CD4-positive, alpha-beta T cell treated with Interleukin-6 at 100 ng/mL for 8 hours (primary cell): Measurements from ENCODE around the gene HMX1.

Experiments used
- DNase-seq: peaks from one replicate; pipeline ENCODE4 v3.0.0-alpha.2; 2020; ENCODE audit warnings: mixed read lengths, low spot score

HMX1 gene

DNA sequence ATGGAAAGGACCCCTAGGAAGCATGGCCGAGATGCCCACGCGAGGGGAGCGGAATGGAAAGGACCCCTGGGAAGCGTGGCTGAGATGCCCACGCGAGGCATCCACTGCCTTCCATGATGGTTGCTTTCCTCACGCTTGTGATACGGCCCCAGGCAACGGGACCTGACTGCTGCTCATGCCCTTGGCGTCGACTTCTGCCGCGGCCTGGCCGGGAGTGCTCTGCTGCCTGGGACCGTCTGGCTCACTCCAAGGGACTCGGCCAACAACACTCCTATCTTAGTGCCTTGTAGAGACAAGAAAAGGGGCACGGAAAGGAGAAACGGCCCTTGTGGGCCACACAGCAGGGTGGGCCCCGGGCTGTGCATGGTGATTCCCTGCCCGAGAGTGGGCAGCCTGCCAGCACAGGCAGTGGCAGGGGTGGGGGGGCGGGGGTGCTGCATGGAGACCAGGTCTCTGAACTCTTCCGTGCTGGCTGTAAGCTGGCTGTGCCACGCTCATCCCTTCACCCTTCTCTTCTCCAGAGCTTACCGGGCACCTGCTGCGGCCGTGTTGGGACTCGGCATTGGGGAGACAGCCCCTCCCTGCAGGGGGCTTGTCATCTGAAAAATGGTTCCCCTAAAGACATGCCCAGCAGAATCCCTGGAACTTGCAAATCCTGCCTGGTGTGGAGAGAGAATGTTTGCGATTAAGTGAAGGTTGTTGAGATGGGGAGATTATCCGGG, 38.6 kb upstream of the HMX1 start:
- DNase-seq: no peak

DNA sequence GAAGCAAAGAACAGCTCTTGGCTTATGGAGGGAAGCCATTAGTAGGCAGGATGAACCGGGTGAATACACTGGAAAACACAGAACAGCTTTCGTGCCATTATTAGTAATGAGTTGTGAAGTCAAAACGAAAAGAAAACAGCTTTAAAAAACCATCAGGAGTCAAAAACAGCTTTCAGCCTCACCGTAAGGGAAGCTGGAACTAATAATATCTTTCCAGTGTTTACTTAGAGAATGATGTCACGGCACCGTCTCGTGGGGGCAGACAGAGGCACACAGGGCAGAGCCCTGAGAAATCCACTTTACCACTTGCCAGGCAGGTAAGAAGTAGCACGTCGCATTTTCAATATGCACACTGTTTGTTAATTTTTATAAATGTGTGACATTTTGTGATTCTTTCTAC, 37.9 kb upstream of the HMX1 start:
- no peak for DNase-seq

DNA sequence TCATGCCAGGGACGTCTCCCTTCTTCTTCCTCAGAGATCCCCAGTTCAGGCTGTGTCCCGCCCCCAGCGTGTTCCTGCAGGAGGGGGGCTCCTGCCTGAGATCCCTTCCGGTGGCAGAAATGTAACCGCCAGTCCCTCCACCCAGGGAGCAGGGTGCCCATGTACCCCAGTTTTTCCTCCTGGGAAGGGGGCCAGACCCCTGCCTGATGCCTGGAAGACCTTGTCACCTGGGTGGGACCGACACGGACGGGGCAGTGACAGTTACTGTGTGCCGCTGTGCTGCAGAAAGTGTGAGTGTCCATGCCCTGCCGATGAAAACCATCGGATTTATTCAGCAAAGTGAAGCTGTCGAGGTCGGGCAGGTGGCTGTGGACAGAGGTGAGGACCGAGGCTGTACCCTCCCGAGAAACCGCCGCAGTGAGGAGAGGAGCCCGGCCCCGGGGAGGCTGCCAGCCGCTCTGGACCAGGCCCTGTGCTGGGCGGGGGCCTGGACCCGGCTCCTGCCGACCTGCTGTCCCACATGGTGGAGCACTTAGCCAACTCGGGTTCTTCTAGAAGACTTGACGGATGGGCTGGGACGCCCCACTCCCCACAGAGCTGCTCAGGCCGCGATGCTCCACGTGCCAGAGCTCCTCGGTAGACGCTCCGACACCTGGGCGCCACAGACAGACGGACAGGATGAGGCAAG, 36.7 kb upstream of the HMX1 start:
- DNase-seq: no peak

DNA sequence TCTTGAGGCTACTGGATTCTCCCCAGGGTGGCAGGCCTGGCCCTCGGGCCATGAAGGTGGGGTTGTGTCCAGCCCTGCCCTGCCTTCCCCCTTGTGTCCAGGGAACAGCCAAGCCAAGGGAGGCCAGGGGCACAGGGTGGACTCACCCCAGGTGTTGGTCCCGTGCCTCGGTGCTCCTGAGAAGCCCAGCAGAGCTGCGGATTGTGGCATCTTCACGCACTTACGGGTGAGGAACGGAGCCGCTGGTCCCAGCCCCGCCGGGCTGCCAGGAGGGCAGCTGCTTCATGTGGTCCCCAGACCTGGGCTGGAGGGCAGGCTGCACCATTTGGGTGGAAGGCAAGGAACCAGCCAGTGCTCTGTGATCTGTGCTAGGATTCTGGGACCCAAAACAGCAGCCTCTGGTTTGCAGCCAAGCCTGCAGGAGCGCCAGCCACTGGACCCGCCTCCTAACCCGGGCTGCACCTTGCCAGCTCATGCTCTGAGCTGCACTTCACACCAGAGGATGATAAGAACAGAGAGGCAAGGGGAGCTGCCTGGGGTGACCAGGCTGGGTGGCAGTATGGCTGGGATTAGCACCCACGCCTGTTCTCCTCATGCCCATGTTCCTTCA, 36.1 kb upstream of the HMX1 start:
- DNase-seq: no peak

DNA sequence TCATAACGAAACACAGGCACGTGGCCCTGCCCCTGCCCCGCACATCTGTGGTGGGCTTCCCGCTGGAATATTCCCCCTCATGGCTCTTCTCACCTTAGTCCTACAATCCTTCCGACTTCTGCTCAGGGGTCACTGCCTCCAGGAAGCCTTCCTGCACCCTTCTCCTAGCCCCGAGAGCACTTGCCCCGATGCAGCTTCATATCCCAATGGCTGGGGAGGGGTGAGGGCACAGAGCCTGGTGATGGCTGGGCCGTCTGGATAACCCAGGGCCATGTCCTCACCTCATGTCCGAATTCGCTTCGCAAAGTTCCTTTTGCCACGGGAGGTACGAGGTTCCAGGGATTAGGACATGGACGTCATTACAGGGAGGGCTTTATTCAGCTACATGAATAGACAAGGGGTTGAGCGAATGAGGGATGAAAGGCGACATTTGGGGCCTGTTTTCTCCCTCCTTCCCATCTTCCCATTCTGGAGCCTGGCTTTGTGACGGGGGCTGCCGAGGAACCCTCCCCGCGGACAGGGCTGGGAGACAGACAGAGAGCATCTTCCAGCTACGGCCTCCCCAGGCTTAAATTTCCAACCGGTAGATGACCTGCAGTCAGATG, 35.5 kb upstream of the HMX1 start:
- DNase-seq: no peak

DNA sequence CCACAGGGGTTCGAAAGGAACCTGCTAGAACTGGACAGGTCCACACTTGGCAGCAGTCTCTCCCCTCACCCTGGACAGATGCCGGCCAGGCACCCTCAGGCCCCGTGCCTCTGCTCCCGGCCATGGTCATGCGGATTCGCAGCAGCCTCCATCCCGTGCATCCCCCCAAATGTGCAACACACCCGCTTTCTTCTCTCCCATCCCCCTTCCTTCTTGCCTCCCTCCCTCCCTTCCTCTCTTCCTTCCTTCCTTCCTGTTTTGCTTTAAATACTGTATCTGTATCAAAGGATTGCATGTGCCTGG, 35.0 kb upstream of the HMX1 start:
- DNase-seq: no peak

DNA sequence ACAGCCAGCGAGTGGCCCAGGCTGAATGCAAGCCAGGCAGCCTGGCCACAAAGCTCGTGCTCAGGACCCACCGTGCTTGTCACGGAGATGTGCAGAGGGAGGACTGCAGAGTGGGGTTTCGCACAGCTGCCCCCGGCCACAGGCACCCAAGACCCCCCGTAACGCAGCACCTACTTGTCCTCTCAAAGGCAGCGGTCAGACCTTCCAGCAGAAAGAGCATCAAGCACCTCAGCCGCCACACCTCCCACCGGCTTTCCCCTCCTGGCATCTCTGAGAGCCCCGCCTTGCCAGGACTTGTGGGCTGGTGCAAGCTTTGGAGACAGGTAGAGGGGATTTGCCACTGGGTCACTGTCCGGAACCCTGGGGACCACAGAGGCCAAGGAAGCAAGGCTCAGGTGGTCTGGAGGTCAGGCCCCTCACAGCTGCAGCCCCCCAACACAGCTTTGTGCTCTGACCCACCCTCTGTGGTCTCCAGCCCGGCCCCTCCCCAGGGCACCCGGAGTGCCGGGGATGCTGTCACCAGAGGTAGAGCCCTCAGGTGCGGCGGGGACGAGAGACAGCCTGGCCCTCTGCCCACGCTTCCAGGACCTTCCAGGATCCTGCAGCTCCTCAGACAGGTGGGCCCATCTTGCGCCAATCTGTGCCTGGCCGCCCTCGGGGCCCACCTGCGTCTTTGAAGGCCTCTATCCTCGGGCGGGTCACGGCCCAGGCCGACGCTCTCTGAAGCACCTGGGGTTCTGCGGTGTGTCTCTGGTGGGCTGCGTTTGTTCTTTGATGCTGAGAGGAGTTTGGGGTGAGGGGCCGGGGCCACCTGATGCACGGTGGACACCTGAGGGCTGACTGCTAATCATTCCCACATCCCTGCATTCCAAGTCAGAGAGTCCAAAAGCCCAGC, 34.4 kb upstream of the HMX1 start:
- no peak for DNase-seq

DNA sequence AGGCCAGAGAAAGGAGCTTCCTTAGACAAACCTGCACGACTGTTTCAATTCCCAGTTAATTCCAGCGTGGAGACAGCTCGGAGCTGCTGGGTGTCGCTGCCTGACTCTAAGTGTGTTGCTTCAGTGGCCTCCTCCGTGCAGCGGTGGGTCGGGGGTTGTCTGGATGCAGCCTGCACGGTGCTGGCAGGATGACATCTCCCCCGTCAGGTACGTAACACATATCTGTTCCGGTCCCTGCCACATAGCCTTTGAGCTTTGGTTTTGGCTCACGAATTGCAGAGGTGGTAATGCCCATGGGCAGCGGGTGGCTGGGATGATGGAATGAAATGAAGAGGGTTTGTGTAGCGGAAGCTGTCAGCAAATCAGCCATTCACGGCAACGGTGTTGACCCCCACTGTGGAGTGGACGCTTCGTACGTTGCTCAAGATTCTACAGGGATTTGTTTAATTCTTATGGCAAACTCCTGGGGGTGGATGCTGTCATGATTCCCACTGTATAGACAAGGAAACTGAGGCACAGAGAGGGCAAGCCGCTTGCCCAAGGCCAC, 33.7 kb upstream of the HMX1 start:
- DNase-seq: no peak

DNA sequence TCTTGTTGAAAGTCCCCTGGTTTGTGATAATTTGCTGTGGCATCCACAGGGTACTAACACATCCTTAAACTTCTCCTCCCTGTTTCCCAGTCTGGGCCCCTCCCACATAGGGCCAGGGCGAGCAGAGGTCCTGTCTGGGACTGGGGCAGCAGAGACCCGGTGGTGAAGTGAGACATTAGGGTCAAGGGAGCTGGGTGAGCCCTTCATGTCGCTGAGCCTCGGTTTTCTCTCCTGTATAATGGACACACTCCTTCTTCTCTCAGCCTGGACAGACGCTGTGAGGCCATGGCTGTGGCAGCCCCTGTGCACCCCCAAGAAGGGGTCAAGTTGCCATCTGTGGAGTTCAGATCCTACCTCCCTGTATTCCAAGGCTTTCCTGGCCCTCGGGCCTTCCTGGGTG, 33.0 kb upstream of the HMX1 start:
- DNase-seq: no peak

DNA sequence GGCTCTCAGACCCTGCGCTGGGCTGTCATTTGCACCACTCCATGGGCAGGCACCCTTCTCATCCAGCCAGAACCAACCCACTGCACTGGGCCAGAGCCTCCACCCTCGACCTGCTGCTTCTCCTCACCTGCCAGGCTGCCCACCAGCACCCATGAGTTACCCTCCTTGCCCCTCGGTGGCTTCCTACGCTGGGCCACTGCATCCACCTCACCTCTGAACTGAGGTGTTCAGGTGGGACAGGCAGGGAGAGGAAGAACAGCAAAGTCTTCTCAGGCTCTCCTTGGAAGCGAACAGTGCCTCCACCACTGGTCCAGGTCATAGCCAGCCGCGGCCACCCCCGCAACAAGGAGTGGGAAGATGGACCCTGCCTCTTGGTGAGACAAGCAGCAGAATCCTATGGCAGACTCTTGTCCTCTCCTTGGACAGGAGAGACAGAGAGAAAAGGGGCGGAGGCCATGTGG, 32.4 kb upstream of the HMX1 start:
- no peak for DNase-seq

DNA sequence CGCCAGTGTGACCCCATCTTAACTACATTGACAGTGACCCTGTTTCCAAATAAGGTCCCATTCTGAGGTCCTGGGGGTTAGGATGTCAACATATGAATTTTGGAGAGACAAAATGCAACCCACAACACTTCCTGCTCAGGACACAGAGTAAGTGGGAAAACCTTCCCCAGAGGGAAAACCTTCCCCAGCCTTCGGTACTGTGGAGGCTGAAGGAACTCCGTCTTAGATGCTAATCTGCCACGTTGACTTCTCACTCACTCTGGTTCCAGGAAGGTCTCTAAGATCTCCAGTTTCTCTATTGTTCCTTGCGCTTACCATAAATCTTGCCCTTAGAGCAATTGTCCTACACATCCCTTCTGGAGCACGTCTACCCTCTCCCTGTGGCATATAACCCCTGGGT, 29.7 kb upstream of the HMX1 start:
- no peak for DNase-seq

DNA sequence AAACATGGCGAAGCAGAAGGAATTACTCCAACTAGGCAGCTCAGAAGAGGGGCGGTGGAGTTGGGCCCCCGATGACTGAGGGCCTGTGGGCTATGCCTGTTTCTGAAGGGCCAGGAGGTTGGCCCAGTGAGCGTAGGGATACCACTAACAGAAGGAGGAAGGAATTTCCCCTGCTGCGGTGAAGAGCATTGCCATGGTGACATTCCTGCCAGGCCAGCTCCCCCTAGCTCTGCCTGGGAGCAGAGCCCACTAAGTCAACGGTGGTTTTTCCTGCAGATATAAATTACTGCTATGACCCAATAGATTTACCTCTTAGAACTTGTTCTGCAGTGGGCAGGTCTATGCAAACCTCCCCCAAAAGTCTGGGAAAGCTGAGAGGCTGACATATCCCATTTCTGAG, 28.9 kb upstream of the HMX1 start:
- no peak for DNase-seq

DNA sequence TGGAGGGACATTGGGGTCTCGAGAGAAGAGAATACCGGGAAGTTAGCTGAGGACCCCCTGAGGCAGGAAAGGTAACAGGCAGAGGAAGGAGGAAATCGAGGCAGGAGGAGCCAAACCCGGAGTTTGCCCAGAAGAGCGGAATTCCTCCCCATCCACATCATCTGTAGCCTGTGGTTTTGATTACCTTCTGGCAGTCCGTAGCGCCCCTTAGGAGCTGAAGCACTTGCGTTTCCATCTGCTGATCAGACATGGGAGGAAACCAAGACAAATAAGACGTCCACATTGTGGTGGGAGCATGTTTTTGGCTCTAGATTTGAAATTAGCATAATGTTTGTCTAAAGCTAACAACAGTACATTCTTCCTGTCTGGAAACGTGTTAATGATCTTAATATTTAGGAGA, 26.8 kb upstream of the HMX1 start:
- no peak for DNase-seq

DNA sequence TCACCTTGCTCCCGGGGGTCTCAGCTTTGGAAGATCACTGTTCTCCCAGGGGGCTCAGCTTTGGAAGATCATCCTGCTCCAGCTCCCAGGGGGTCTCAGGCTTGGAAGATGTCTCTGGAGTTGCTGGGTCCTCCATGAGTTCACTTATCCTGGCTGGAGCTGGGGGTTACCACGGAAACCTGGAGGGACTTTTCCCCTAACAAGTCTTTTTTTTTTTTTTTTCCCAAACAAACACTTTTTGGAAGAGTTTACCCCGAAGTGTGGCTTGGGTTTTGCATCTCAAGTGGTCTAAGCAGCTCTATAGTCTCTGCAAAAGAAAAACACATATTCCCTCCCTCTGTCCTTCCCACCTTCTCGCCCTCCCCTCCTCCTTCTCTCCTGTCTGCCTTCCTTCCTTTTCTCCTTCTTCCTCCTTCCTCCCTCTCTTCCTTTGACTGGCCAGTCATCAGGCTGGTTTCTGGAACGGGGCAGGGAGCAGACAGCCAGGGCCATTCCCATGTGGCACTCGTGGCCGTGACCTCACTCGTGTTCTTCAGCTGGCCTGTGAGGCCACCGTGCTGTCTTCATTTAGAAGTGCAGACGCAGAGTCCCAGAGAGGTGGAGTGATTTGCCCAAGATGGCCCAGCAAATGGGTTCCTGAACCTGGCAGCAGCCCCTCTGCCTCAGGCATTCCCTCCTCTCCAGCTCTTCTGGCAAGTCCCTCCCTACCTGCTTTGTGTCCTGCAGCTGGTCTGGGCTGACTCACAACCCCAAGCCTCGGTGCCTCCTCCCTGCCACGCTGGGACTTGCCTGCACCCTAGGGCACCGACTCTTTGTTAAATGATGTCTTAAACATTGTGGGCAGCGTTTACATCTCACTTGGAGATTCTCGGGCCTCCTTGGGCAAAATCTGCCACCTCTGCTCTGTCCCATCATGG, 25.9 kb upstream of the HMX1 start:
- DNase-seq: no peak

DNA sequence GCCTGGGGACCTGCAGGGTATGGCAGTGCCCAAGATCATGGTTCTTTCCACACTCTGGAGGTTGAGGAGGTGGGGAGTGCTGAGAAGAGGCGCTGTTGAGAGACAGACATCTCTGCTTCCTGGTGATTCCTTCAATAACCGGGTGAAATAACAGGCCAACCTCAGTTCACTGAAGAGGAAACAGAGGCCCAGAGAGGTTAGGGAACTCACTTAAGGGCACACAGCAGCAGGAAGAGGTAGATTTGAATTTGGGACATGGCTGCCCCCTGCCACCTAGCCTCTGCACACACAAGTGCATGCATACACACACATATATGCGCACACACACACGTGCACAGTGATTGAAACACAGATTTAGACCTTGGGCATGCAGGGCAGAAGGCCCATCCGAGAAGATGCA, 24.9 kb upstream of the HMX1 start:
- DNase-seq: no peak

DNA sequence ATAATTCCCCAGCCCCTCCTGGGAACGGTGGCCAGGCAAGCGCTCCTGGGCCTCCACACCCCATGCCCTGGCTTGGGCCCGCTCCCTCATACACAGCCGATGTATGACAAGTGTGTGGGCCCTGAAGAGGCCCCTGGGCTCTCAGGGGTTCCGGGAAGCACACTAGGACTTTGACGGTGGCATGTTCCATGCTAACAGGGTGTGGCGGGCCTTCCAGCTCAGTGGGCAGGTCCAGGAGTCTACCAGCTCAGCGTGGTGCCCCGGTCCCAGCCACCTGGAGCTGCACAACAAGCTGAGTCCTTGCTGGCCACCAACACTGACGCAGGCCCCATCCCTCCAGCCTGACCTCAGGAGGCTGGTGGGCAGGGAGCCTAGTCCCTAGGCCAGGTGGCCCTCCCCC, 24.4 kb upstream of the HMX1 start:
- no peak for DNase-seq

DNA sequence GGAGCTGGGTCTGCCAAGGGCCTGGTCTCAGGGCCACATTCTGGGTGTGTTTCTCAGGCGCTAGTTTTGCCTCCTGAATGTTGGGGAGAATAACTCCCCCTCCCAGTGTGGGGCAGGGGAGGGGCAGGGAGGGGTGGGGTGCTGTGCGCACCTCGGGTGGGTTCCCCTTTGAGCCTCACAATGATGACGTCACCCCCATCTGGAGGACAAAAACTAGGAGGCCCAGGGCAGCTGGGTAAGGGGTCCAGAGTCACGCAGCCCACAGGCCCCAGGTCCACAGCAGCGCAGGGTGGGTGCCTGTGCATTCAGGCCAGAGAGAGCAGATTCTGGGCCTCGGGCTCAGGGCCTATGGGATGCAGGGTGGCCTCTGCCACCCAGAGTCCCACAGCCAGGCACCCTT, 23.7 kb upstream of the HMX1 start:
- no peak for DNase-seq

DNA sequence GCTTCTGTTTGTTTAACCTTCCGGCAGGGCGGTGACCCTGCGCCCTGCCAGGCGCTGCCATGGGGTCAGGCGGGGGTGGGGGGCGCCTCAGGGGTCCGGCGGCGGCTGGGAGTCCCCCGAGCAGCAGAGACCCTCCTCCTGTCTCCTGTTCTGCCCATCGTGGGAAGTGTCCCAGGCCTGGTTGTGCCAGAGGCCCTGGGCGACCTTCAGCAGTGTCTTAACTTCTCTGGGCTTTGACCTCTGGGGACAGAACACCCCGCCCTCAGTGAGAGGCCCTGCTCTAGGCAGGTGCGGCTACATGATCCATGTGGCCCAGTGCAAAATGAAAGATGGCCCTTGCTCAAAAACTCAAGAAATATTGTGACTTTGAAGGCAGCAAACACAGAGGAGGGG, 22.8 kb upstream of the HMX1 start:
- no peak for DNase-seq

DNA sequence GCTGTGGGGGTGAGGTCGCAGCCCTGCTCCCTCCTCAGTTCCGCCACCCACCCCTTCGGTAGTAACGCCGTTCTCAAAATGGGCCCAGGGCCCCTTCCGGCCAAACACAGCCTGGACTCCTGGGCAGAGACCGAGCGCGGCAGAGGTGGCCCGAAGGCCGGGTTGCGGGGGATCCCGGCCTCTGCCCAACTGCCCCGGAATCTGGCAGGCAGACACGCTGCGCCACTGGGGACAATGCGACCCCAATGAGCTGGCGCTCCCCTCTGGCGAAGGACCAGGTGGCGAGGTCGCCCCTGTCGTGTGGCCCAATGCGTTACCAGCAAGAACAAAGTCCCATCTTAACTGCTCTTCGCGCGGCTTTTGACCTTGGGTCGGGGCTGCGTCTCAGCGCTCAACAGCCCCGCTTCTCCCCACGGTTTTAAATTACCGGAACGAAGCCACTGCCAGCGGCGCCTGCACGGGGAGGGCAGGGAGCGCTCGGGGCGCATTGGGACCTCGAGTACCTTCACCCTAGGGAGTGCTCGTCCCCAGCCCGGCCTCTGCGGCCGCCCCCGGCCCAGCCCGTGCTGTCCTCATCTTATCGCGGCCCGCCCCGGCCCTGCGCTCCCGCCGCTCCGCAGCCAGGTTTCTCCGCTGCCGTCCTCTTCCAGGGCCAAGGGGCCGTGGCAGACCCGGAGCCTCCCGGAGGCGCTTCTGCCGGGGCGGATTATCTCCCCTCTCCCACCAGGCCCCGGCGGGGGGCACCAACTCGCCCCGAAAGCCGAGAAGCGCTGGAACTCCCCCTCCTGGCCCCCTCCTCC, 22.2 kb upstream of the HMX1 start:
- DNase-seq: no peak

DNA sequence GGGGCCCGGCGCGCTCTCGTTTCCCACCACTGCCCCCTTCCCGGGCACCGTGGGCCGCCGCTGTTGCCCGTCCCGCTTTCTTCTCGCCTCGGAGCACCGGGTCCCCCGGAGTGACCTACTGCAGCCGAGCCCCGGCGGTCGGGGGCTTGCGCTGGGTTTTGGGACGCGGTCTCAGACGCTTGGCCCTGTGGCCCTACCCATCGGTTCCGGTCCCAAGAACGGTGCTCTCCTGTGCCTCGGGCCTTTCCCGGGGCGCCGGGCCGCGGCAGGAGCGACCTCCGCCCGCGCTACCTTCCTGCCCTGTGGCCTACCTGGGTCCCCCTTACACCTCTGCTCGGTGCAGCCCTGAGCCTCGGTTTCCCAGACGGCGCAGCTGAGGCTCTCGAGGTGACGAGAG, 21.6 kb upstream of the HMX1 start:
- no peak for DNase-seq
